Measurements from ENCODE around the gene MSLN.

MSLN gene

GRCh38 chr16:739560-740458 is 20.7 kb upstream of the MSLN start:
- Histone ChIP-seq H2AK5ac (ENCODE audit: low read length) (peak overlapping the region; percentile 66), H3K27me3 (ENCODE audit: insufficient read depth, low read length) (no peaks in the 10 kb centered on the region), H3K79me2 (ENCODE audit: control insufficient read depth, insufficient read depth, low read length, poor library complexity) (peaks cover 7% of the 10 kb centered on the region), H3K79me1 (ENCODE audit: low read length) (peaks cover 8% of the 10 kb centered on the region), H3K18ac (ENCODE audit: low read length) (peak overlapping the region; percentile 62), H3K27ac (ENCODE audit: low read depth, low read length) (no peak overlapping the region), H4K8ac (ENCODE audit: low read depth, low read length) (peak overlapping the region; percentile 91), H3K9ac (ENCODE audit: low read length) (peak overlapping the region; percentile 72), H3K23ac (ENCODE audit: low read length) (no peak overlapping the region), H4K91ac (ENCODE audit: low read depth, low read length) (peak overlapping the region; percentile 90), H2BK120ac (ENCODE audit: insufficient read depth, low read length, poor library complexity) (peak overlapping the region; percentile 52), H3K14ac (ENCODE audit: low read length) (peak overlapping the region; percentile 84), H2BK5ac (ENCODE audit: low read depth, low read length, poor library complexity) (no peak overlapping the region), H3K4me3 (ENCODE audit: low read depth, low read length) (peak overlapping the region; percentile 87), H3K4me1 (ENCODE audit: control insufficient read depth in 1 of 2, insufficient read depth in 2 of 2, low read length in 2 of 2) (peaks cover 0 to 9% of the 10 kb centered on the region in 2 experiments), H3K36me3 (ENCODE audit: control insufficient read depth in 1 of 2, insufficient read depth in 2 of 2, low read length in 2 of 2) (peaks cover 23 to 25% of the 10 kb centered on the region in 2 experiments), H4K12ac (ENCODE audit: low read depth, low read length) (peak overlapping the region; percentile 81), H3K4me2 (ENCODE audit: low read length) (peak overlapping the region; percentile 96), H2AFZ (ENCODE audit: insufficient read depth, low read length, poor library complexity) (peak overlapping the region; percentile 62), H3K9me3 (ENCODE audit: insufficient read depth, low read depth, low read length) (no peaks in the 10 kb centered on the region), H2BK12ac (ENCODE audit: low read length) (no peak overlapping the region), H3K4ac (ENCODE audit: low read depth, low read length) (peak overlapping the region; percentile 77)
- WGBS (ENCODE audit: extremely low coverage, insufficient coverage, insufficient read length) = no CpG with 5 or more reads among the region's 38 CpGs
- DNase-seq = no peak

GRCh38 chr16:740459-740763 is 20.1 kb upstream of the MSLN start:
- no peak overlapping the region for H3K23ac ChIP-seq (ENCODE audit: low read length)
- H3K4me2 ChIP-seq (ENCODE audit: low read length) = peak overlapping the region; percentile 96
- peak overlapping the region; percentile 44 for H2BK5ac ChIP-seq (ENCODE audit: low read depth, low read length, poor library complexity)
- no peaks in the 10 kb centered on the region for H3K9me3 ChIP-seq (ENCODE audit: insufficient read depth, low read depth, low read length)
- no CpG with 5 or more reads among the region's 22 CpGs for WGBS (ENCODE audit: extremely low coverage, insufficient coverage, insufficient read length)
- H3K4me1 ChIP-seq (ENCODE audit: control insufficient read depth in 1 of 2, insufficient read depth in 2 of 2, low read length in 2 of 2) = peaks cover 0 to 9% of the 10 kb centered on the region in 2 experiments
- H3K14ac ChIP-seq (ENCODE audit: low read length) = peak overlapping the region; percentile 84
- peak overlapping the region; percentile 72 for H3K9ac ChIP-seq (ENCODE audit: low read length)
- H3K18ac ChIP-seq (ENCODE audit: low read length) = peak overlapping the region; percentile 62
- H2BK120ac ChIP-seq (ENCODE audit: insufficient read depth, low read length, poor library complexity) = peak overlapping the region; percentile 52
- H3K4me3 ChIP-seq (ENCODE audit: low read depth, low read length) = peak overlapping the region; percentile 87
- peak overlapping the region; percentile 81 for H4K12ac ChIP-seq (ENCODE audit: low read depth, low read length)
- H2AFZ ChIP-seq (ENCODE audit: insufficient read depth, low read length, poor library complexity) = peak overlapping the region; percentile 62
- H3K27me3 ChIP-seq (ENCODE audit: insufficient read depth, low read length) = no peaks in the 10 kb centered on the region
- H3K4ac ChIP-seq (ENCODE audit: low read depth, low read length) = peak overlapping the region; percentile 77
- no peak overlapping the region for H2BK12ac ChIP-seq (ENCODE audit: low read length)
- peak overlapping the region; percentile 90 for H4K91ac ChIP-seq (ENCODE audit: low read depth, low read length)
- no peak for DNase-seq
- H3K27ac ChIP-seq (ENCODE audit: low read depth, low read length) = peak overlapping the region; percentile 5
- peak overlapping the region; percentile 91 for H4K8ac ChIP-seq (ENCODE audit: low read depth, low read length)
- H3K79me1 ChIP-seq (ENCODE audit: low read length) = peaks cover 8% of the 10 kb centered on the region
- H3K36me3 ChIP-seq (ENCODE audit: control insufficient read depth in 1 of 2, insufficient read depth in 2 of 2, low read length in 2 of 2) = peaks cover 18 to 20% of the 10 kb centered on the region in 2 experiments
- H2AK5ac ChIP-seq (ENCODE audit: low read length) = peak overlapping the region; percentile 66
- peaks cover 7% of the 10 kb centered on the region for H3K79me2 ChIP-seq (ENCODE audit: control insufficient read depth, insufficient read depth, low read length, poor library complexity)

- peaks cover 7% of the 10 kb centered on the region for H3K79me2 ChIP-seq (ENCODE audit: control insufficient read depth, insufficient read depth, low read length, poor library complexity)
These were observed 19.6 kb upstream of the MSLN start, which contains the start of gene CIAO3 for GRCh38 chr16:740764-741505. CIAO3 (minus strand) TSS chr16:740997; CDS start chr16:740985, 12 bp downstream.

GRCh38 chr16:741986-742629 is 18.4 kb upstream of the MSLN start:
- WGBS (ENCODE audit: extremely low coverage, insufficient coverage, insufficient read length) = no CpG with 5 or more reads among the region's 15 CpGs
- no peak for DNase-seq
- H2AFZ ChIP-seq (ENCODE audit: insufficient read depth, low read length, poor library complexity) = no peak overlapping the region

More at GRCh38 chr16:740764-741505, 19.6 kb upstream of the MSLN start, which contains the start of gene CIAO3:
- WGBS (ENCODE audit: extremely low coverage, insufficient coverage, insufficient read length) = no CpG with 5 or more reads among the region's 79 CpGs
- Histone ChIP-seq H4K8ac (ENCODE audit: low read depth, low read length) (peak within 1 kb of the TSS; percentile 91), H4K12ac (ENCODE audit: low read depth, low read length) (peak within 1 kb of the TSS; percentile 81), H2BK120ac (ENCODE audit: insufficient read depth, low read length, poor library complexity) (peak within 1 kb of the TSS; percentile 52), H3K18ac (ENCODE audit: low read length) (peak within 1 kb of the TSS; percentile 62), H2AFZ (ENCODE audit: insufficient read depth, low read length, poor library complexity) (peak within 1 kb of the TSS; percentile 73), H2BK5ac (ENCODE audit: low read depth, low read length, poor library complexity) (peak within 1 kb of the TSS; percentile 44), H3K79me1 (ENCODE audit: low read length) (peaks cover 8% of the 10 kb centered on the region), H3K14ac (ENCODE audit: low read length) (peak within 1 kb of the TSS; percentile 84), H3K27me3 (ENCODE audit: insufficient read depth, low read length) (no peaks in the 10 kb centered on the region), H3K4me1 (ENCODE audit: control insufficient read depth in 1 of 2, insufficient read depth in 2 of 2, low read length in 2 of 2) (peaks cover 0 to 9% of the 10 kb centered on the region in 2 experiments), H3K4me2 (ENCODE audit: low read length) (peak within 1 kb of the TSS; percentile 96), H3K27ac (ENCODE audit: low read depth, low read length) (peak within 1 kb of the TSS; percentile 5), H3K23ac (ENCODE audit: low read length) (no peak within 1 kb of the TSS), H3K4me3 (ENCODE audit: low read depth, low read length) (peak within 1 kb of the TSS; percentile 87), H3K9me3 (ENCODE audit: insufficient read depth, low read depth, low read length) (no peaks in the 10 kb centered on the region), H2BK12ac (ENCODE audit: low read length) (no peak within 1 kb of the TSS), H2AK5ac (ENCODE audit: low read length) (peak within 1 kb of the TSS; percentile 66), H4K91ac (ENCODE audit: low read depth, low read length) (peak within 1 kb of the TSS; percentile 90), H3K36me3 (ENCODE audit: control insufficient read depth in 1 of 2, insufficient read depth in 2 of 2, low read length in 2 of 2) (peaks cover 13 to 15% of the 10 kb centered on the region in 2 experiments), H3K9ac (ENCODE audit: low read length) (peak within 1 kb of the TSS; percentile 86), H3K4ac (ENCODE audit: low read depth, low read length) (peak within 1 kb of the TSS; percentile 77)
- peak; percentile 82 to 94 for DNase-seq

More at GRCh38 chr16:741986-742629, 18.4 kb upstream of the MSLN start:
- H3K4ac ChIP-seq (ENCODE audit: low read depth, low read length) = no peak overlapping the region
- no peak overlapping the region for H3K4me3 ChIP-seq (ENCODE audit: low read depth, low read length)
- no peak overlapping the region for H2BK120ac ChIP-seq (ENCODE audit: insufficient read depth, low read length, poor library complexity)
- H3K14ac ChIP-seq (ENCODE audit: low read length) = no peak overlapping the region
- no peak overlapping the region for H3K18ac ChIP-seq (ENCODE audit: low read length)
- H3K23ac ChIP-seq (ENCODE audit: low read length) = no peak overlapping the region
- H4K8ac ChIP-seq (ENCODE audit: low read depth, low read length) = peak overlapping the region; percentile 2
- no peak overlapping the region for H4K91ac ChIP-seq (ENCODE audit: low read depth, low read length)
- H3K36me3 ChIP-seq (ENCODE audit: control insufficient read depth in 1 of 2, insufficient read depth in 2 of 2, low read length in 2 of 2) = peaks cover 4 to 5% of the 10 kb centered on the region in 2 experiments
- H4K12ac ChIP-seq (ENCODE audit: low read depth, low read length) = no peak overlapping the region
- no peaks in the 10 kb centered on the region for H3K9me3 ChIP-seq (ENCODE audit: insufficient read depth, low read depth, low read length)
- H3K79me2 ChIP-seq (ENCODE audit: control insufficient read depth, insufficient read depth, low read length, poor library complexity) = peaks cover 7% of the 10 kb centered on the region
- peaks cover 8% of the 10 kb centered on the region for H3K79me1 ChIP-seq (ENCODE audit: low read length)
- no peak overlapping the region for H2BK5ac ChIP-seq (ENCODE audit: low read depth, low read length, poor library complexity)
- H3K4me2 ChIP-seq (ENCODE audit: low read length) = no peak overlapping the region
- no peak overlapping the region for H2BK12ac ChIP-seq (ENCODE audit: low read length)
- peaks cover 0 to 9% of the 10 kb centered on the region in 2 experiments for H3K4me1 ChIP-seq (ENCODE audit: control insufficient read depth in 1 of 2, insufficient read depth in 2 of 2, low read length in 2 of 2)
- no peak overlapping the region for H2AK5ac ChIP-seq (ENCODE audit: low read length)
- H3K27ac ChIP-seq (ENCODE audit: low read depth, low read length) = no peak overlapping the region
- H3K9ac ChIP-seq (ENCODE audit: low read length) = no peak overlapping the region
- H3K27me3 ChIP-seq (ENCODE audit: insufficient read depth, low read length) = no peaks in the 10 kb centered on the region

Measured in trophoblast cell (in vitro differentiated cells and primary cell).